Measurements from ENCODE around the gene MYL4.

GRCh38 chr17:47205419-47205963 is 3.7 kb upstream of the MYL4 start:
- TF ChIP-seq POLR2A (IDR thresholded peaks at IDR 0.05) (no peak), CTCF (IDR thresholded peaks at IDR 0.05) (no peak), POLR2AphosphoS5 (IDR thresholded peaks at IDR 0.05) (peak in 2 of 3 donors; percentile 25 to 43)

Measured in stomach (tissue), 4 donors.